ENCODE data around the gene BCO2. TPM values are rescaled to one million over a fixed set of nuclear protein-coding genes. Genes with fewer than 3 reads are reported as not detected.

The BCO2 gene
- total and polyA plus RNA-seq, 2 experiments from 2014 or later, result 0.63 to 1.1 TPM

DNA sequence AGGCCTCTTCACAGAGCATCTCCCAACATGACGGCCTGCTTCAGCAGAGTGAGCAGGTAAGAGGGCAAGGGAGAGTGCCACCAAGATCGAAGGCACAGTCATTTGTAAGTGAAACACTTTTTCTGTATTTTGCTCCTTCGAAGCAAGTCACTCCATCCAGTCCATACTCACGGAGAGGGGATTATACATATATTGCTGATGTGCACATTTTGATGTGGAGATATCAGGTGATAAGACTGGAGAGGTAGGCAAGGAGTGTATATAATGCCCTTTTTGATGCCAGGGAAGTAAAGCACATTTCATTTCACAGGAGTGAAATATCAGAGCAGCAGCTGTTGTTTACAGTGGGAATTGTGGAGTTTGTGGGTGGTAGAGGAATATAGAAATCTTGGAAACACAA is 62.1 kb downstream of the BCO2 start:
- H3K36me3 ChIP-seq (ENCODE audit: insufficient read depth), result peaks cover 20% of the 10 kb centered on the region; the same call in 1 of the 2 replicates

DNA sequence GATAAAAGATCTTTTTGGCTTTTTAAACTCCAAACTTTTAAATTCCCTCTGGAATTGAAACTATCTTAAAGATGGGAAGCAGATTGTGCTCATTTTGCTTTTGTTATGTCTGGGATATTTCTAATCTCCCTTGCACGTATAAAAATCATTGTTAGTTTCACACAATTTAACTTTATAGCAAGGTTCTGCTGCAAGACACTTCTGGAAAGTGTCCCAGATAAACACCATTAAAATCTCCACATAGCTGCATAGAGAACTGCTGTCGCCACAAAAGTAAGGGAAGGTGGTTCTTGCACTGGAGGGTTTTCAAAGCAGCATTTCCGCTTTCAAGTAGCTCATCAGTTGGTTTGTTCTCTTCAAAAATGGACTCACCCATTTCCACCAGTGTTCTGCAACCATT is 62.7 kb downstream of the BCO2 start:
- ATAC-seq (no peak), DNase-seq (ENCODE audit: low spot score) (no peak)
- Mint-ChIP-seq H3K4me1 (no peaks in the 10 kb centered on the region), H3K27me3 (ENCODE audit: insufficient read depth, low read depth, poor library complexity) (no peaks in the 10 kb centered on the region), H3K4me3 (no peak overlapping the region), H3K36me3 (ENCODE audit: low read depth) (peaks cover 26% of the 10 kb centered on the region), H3K27ac (no peak overlapping the region), H3K9me3 (peaks cover 5% of the 10 kb centered on the region; the same call in 1 of the 3 replicates)
- Histone ChIP-seq H3K79me2 (replicated peaks; ENCODE audit: insufficient read depth) (no peaks in the 10 kb centered on the region), H3K36me3 (ENCODE audit: insufficient read depth) (peaks cover 20% of the 10 kb centered on the region; the same call in 1 of the 2 replicates), H3F3A (replicated peaks; ENCODE audit: low read depth) (no peaks in the 10 kb centered on the region), H2AFZ (no peak overlapping the region), H3K9me2 (ENCODE audit: insufficient read depth) (no peaks in the 10 kb centered on the region), H3K4me3 (no peak overlapping the region), H3K27ac (ENCODE audit: low read depth) (no peak overlapping the region), H3K4me1 (ENCODE audit: insufficient read depth) (no peaks in the 10 kb centered on the region), H3K27me3 (ENCODE audit: insufficient read depth) (no peaks in the 10 kb centered on the region), H3K4me2 (no peak overlapping the region), H4K20me1 (replicated peaks; ENCODE audit: insufficient read depth) (no peaks in the 10 kb centered on the region)
- TF ChIP-seq JUNB (IDR thresholded peaks at IDR 0.05; ENCODE audit: unreplicated experiment) (no peak), CTCF (conservative IDR thresholded peaks at IDR 0.05; ENCODE audit: low read depth in 2 of 2) (no peak), ETS1 (IDR thresholded peaks at IDR 0.05) (no peak), POLR2AphosphoS5 (IDR thresholded peaks at IDR 0.05; ENCODE audit: low read depth) (no peak), ZNF462 (CRISPR knock-in tag; IDR thresholded peaks at IDR 0.05) (no peak), NANOG (IDR thresholded peaks at IDR 0.05; ENCODE audit: borderline replicate concordance) (no peak), ZNF331 (CRISPR knock-in tag; IDR thresholded peaks at IDR 0.05; ENCODE audit: low read depth) (no peak), ZNF114 (CRISPR knock-in tag; IDR thresholded peaks at IDR 0.05) (no peak)
- TF ChIP-seq, protein P1, sequence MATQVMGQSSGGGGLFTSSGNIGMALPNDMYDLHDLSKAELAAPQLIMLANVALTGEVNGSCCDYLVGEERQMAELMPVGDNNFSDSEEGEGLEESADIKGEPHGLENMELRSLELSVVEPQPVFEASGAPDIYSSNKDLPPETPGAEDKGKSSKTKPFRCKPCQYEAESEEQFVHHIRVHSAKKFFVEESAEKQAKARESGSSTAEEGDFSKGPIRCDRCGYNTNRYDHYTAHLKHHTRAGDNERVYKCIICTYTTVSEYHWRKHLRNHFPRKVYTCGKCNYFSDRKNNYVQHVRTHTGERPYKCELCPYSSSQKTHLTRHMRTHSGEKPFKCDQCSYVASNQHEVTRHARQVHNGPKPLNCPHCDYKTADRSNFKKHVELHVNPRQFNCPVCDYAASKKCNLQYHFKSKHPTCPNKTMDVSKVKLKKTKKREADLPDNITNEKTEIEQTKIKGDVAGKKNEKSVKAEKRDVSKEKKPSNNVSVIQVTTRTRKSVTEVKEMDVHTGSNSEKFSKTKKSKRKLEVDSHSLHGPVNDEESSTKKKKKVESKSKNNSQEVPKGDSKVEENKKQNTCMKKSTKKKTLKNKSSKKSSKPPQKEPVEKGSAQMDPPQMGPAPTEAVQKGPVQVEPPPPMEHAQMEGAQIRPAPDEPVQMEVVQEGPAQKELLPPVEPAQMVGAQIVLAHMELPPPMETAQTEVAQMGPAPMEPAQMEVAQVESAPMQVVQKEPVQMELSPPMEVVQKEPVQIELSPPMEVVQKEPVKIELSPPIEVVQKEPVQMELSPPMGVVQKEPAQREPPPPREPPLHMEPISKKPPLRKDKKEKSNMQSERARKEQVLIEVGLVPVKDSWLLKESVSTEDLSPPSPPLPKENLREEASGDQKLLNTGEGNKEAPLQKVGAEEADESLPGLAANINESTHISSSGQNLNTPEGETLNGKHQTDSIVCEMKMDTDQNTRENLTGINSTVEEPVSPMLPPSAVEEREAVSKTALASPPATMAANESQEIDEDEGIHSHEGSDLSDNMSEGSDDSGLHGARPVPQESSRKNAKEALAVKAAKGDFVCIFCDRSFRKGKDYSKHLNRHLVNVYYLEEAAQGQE (IDR thresholded peaks at IDR 0.05; ENCODE audit: unreplicated experiment), result no peak

More for the DNA sequence above, 62.1 kb downstream of the BCO2 start:
- no peak overlapping the region for H3K27ac ChIP-seq (ENCODE audit: low read depth)
- H3F3A ChIP-seq (replicated peaks; ENCODE audit: low read depth), result no peaks in the 10 kb centered on the region
- no peak for DNase-seq (ENCODE audit: low spot score)
- H4K20me1 ChIP-seq (replicated peaks; ENCODE audit: insufficient read depth), result no peaks in the 10 kb centered on the region
- Mint-ChIP-seq H3K27me3 (ENCODE audit: insufficient read depth, low read depth, poor library complexity) (no peaks in the 10 kb centered on the region), H3K27ac (no peak overlapping the region), H3K36me3 (ENCODE audit: low read depth) (peaks cover 20% of the 10 kb centered on the region), H3K9me3 (no peaks in the 10 kb centered on the region), H3K4me1 (no peaks in the 10 kb centered on the region), H3K4me3 (no peak overlapping the region)
- H3K9me2 ChIP-seq (ENCODE audit: insufficient read depth), result no peaks in the 10 kb centered on the region
- ATAC-seq, result no peak
- no peak overlapping the region for H3K4me2 ChIP-seq
- no peaks in the 10 kb centered on the region for H3K27me3 ChIP-seq (ENCODE audit: insufficient read depth)
- TF ChIP-seq ZNF114 (CRISPR knock-in tag; IDR thresholded peaks at IDR 0.05) (no peak), EZH2phosphoT487 (IDR thresholded peaks at IDR 0.05; ENCODE audit: unreplicated experiment) (no peak), EZH2 (IDR thresholded peaks at IDR 0.05; ENCODE audit: low read depth, unreplicated experiment) (no peak)
- H3K4me1 ChIP-seq (ENCODE audit: insufficient read depth), result no peaks in the 10 kb centered on the region
- no peaks in the 10 kb centered on the region; the same call in 1 of the 2 replicates for H3K79me2 ChIP-seq (replicated peaks; ENCODE audit: insufficient read depth)
- H2AFZ ChIP-seq, result no peak overlapping the region
- no peak overlapping the region for H3K4me3 ChIP-seq

Data from GM23338 (cell line).